Measurements from ENCODE around the gene CAMK1G. TPM values are rescaled to one million over a fixed set of nuclear protein-coding genes. Genes with fewer than 3 reads are reported as not detected.

CAMK1G gene
- total RNA-seq, 1 experiment from 2014 or later, result not detected

DNA sequence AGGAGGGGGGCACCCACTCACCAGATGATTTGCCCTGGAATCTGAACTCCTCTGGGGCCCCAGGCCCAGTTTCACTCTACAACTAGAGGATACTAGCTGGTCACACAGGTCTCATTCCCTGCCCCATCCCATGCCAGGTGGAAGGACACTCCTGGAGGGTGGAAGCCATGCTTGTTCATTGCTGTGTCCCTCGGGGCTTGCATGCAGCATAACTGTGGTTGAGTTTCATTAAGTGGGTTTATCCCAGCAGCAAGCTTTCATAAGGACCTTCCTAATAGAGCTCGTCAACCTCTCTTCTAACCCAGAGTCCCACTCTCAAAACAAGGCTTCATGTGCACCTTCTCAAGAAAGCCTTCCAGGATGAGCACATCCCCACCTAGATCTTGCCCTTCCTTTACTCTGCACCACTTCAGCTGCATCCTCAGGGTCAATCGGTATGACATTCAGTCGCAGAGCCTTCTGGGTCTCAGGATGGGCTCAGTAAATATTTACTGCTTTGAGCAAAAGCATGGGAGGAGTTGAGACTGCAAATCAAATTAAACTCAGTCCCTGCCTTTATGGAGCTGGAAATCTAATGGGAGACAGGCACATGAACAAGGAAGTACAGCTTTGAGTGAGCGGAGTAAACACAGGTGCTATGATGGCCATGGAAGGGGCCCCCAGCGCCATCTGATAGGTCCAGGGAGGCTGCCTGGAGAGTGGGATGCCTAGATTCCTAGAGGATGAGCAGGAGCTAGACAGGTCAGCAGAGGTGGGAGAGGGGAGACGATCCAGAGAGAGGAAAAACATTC is 36.4 kb downstream of the CAMK1G start:
- no peak for DNase-seq (ENCODE audit: low spot score)

DNA sequence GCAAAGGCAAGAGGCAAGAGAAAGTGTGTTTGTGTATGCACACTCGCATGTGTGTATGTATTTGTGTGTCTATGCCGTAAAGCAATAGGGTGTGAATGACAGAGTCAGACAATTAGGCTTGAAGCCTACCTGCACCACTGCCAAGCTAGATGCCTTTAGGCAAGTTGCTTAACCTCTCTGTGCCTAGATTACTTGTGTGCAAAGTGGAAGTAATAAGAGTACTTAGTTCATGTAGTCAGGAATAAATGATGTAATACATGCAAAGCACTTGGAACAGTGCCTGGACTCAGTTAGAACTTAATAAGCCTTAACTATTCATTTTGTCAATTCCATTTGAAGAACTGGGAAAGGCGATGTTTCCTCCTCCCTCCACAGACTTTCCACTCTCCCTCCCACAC is 37.0 kb downstream of the CAMK1G start:
- DNase-seq (ENCODE audit: low spot score), result no peak

DNA sequence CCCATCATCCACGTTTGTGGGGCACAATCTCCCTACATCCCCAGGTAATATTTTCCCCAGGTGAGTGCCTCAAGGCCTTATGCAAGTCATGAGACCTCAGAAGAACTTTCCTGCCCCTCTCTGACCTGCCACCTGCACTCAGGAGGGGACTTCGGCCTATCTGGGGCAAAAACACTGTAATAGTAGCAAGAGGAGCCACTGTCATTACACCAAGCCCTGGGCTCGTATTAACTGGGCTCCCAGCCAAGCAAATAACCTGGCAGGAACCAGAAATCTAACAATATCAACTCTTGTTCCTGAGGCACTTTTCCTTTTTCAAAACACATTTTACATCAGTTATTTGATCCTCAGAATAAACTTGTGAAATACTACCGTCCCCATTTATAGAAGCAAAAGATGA is 37.8 kb downstream of the CAMK1G start:
- DNase-seq (ENCODE audit: low spot score), result no peak

DNA sequence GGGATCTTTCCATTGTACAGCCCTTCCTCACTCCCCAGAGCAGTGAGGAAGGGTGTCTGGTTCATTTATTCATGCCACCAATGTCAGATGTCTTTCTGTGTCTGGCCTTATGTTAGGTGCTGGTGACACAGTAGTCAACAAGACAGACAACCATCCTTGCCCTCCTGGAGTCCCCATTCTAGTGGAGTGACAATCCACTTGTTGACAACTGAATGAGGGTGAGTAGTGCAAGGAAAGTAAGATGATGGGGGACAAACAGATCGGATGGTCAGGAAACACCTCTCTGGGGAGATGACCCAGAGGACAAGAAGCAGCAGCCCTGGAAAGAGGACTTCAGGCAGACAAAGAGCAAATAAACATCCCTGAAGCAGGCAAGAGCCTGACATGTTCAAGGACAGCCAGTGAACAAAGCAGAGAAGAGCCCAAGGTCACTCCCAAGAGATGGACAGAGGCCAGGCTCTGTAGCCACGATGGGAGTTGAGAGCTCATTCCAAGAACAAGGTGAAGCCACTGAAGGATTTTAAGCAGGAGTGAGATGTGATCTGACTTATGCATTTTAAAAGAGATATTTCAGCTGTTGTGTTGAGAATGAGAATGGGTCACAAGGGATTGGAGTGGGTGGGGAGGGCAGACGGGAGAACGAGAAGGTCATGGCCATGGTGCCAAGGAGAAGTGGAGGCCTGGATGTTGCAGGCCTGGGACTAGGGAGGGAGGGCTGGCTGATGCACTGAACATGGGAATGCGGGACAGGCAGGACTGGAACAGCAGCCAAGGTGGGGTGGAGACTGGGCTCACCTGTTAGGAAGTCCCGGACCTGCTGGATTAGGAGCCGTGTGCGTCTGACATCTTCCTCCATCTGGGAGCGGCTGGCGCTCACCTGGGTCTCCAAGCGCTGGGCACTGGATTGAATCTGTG is 38.5 kb downstream of the CAMK1G start:
- no peak for DNase-seq (ENCODE audit: low spot score)

DNA sequence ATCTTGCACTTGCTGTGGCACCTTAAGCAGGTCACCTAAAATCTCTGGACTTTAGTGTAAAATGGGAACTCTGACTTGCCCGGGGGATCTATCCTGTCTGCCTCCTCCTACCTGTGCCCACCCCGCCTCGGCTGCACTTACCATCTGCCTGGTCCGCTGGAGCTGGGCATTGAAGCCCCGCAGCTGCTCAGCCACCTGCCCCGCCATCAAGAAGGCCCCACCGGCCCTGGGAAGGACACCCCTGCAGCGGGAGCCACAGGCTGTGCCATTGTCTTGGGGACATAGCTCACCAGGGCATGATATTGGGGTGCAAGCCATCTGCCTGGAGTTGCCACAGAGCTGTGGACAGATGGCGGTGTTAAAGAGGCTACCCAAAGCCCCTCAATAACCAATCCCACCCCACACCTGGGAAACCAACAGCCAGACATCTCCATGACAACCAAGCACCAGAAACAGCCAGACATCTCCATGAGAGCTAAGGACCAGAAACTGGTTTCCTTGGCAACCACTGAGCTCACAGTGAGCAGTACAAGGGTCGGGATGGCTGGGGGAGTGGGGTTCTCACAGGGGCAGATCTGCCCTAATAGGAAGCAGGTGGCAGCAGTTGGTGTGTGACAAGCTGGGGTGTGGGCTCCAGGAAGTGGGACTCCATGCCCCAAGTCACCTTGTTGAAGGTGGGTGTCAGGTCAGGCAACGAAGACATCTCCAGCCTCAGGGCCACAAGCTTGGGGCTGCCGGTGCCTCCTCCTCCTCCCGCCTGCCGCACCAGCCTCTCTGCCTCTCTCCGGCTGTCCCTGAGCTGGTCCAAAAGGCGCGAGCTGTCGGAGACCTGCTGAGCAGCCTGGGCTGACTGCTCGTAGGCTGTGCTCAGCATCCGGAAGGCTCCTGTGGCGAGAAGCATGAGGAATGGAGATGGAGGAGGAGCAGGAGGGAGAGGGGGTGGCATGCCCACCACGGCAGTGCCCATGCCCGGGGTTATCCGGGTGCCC is 39.6 kb downstream of the CAMK1G start:
- DNase-seq (ENCODE audit: low spot score), result no peak

DNA sequence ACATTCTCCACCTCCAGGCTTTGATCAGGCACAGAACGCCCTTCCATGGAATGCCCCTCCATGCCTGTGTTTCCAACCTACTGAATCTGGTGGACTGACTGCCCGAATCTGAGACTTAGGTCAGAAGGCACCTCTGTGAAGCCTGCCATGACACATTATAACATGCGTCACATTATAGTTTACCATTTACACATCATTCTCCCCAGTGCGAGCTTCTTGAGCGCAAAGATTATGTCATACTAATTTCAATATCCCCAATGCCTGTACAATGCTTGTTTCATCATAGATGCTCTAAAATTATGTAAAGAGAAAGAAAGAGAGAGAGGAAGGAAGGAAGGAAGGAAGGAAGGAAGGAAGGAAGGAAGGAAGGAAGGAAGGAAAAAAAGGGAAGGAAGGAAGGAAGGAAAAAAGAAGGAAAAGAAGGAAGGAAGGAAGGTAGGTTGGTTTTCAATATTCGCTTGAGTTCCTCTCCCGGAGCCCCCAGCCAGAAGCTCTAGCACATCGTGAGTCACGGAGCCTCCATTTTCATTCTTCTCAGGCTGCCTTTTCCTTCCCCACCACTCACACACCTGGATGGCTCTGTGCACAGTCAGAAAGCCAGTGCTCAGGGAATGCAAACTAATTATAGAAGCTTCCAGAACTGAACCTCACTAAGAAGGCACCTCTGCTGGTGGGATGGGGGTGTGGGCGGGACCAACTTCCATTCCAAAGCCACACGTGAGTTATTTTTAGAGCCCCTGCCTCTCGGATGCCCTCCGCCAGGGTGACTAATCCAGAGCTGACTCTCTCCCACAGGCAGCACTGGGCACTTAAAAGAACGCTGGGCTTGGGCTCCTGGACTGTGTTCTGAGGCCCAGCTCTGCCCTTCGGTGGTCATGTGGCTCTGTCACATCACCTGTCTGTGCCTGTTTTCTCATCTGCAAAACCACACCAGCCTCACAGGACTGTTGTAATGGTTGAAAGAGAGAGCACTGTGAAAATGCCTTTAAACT is 41.3 kb downstream of the CAMK1G start:
- no peak for DNase-seq (ENCODE audit: low spot score)

DNA sequence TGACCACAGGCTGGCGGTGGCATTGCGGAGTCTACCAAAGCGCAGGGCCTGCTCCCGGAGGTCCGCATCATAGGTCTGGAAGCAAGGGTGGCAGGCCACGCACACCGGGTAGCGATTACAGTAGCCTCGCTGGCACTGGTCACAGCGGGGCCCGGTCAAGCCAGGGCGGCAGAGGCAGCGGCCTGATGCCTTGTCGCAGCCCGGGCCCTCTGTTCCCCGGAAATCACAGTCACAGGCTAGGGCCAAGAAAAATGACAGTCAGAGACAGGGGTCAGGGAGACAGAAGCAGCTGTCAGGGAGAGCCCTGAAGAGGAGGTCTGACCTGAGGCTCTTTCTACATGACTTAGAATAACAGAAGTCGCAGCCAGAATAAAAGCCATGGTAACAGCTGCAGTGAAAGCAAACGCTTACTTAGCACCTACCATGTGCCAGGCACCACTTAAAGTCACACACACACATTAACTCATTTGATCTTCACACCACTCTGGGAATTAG is 42.3 kb downstream of the CAMK1G start:
- DNase-seq (ENCODE audit: low spot score), result no peak

DNA sequence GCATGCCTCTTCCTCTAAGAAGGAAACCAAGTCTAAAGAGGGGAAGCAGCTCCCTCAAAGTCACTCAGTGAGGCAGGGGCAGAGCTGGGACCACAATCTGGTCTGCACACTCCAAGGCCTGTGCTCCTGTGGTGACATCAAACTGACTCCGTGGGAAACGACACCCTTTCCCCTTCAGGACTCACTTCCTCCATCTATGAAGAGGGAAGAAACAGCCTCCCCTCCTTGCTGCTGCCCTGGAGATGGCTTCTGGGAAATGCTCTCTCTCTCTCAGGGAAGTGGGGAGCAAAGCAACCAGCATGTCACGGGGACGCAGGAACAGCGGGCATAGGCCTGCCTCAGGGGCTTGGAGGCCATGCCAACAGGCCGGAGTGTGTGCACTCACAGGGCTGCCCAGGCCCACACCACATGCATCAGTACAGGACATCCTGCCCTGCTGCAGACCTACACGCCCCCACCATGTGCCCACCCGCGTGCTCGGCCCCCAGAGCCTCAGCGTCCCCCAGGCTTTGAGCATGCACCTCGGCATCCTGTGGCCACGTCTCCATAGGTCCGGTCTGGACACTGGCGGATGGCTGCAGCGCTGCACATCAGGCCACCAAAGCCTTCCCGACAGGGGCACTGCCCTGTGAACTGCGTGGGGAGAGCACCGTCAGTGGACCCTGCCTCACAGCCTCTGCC is 43.0 kb downstream of the CAMK1G start:
- no peak for DNase-seq (ENCODE audit: low spot score)

DNA sequence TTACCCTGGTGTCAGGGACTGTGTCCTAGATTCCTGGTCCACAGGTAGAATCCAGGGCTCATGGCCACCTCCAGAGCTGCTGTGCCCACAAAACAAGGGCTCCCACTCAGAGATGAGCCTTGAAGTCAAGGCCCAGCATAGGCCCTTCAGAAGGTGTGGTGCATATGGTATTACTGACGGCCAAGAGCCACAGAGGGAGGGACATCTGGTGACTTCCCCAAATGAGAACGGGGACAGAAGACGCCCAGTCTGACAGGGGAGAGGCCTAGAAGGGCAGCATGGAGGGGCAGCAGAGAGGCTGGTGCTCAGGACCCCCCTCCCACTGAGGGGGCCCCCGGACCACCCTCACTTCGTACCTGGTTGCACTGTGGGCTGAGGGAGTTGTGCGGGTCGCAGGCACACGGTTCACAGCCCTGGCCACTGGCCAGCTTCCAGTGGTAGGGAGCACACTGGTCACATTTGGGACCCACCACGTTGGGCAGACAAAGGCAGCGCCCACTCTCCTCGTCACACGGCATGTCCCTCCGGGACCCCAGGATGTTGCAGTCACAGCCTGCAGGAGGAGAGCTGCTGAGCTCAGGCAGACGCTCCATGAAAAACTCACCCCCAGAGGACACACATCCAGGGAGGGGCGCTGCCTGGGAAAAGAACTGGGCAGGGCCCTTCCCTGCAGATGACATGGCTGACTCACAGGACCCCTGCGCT is 43.7 kb downstream of the CAMK1G start:
- DNase-seq (ENCODE audit: low spot score), result no peak

DNA sequence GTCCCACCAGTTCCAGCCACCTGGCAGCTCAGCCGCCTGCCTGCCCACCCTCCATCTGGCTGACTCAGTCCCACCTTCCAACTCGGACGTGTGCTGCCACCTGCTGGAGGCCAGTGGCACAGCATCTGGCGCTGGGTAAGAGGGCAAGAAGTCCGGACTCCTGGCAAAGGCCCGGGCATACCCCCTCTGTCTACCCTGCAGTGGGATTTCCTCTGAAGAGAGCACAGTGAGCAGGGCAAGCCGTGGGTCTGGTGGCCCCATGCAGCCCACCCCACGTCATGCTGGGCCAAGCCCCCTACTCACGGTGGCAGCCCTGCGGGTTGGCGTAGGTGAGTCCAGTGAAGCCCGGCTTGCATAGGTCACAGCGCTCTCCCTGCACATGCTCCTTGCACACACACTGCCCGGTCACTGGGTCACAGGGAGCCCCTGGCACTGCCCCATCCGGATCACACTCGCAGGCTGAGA is 44.2 kb downstream of the CAMK1G start:
- DNase-seq (ENCODE audit: low spot score), result peak; percentile 68

DNA sequence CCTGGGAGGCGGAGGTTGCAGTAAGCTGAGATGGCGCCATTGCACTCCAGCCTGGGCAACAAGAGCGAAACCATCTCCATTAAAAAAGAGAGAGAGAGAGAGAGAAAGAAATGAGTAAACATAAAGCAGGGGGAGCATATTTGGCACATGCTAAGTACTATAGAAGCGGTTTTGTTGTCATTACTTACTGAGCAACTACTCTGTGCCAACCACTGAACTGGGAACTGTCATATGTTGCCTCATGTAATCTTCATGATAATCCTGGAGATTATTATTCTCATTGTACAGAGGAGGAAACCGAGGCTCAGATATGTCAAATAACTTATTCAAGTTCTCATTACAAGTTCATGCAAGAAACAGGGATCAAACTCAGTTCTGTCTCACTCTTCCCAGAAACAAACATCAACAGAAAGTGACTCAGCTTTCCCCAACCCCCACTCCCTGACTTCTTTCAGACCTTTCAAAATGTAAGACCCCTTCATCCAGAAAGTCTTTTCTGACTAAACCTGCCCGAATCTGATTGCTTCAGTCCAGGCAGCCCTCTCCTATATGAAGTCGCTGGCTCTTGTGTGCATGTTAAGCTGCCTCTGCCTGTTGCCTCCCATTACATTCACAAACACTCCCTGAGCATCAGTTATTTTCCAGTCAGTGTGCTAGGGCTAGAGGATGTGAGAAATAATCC is 45.2 kb downstream of the CAMK1G start:
- no peak for DNase-seq (ENCODE audit: low spot score)

DNA sequence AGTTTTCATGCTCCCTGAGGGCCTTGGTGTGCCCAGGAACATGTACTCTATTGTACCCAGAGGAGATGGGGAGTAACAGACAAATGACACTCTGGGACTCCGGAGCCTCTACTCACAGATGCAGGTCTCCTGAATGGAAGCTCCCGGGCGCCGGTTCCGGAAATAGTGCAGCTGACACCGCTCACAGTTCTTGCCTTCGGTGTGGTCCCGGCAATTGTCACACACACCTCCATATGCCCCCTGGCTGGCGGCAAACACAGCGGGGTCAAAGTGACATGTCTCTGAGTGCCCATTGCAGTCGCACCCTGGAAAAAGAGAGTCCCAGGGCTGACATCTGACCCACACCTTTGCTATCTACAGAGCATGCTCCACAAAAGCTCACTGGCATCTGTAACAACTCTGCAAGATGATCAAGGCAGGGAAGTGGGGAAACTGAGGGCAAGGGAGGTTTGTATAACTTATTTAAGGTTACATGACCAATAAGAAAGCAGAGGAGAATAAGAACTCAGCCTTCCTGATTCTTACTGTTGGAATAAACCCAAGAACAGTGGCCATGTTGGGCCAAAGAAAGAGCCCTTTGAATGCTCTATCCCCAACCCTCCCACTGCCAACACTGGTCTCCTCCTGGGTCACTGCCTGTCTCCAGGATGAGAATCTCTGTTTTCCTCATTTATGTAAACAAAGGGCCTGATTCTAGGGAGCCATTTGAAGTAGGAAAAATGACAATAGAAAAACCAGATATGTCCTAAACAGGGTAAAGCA is 46.3 kb downstream of the CAMK1G start:
- DNase-seq (ENCODE audit: low spot score), result no peak

DNA sequence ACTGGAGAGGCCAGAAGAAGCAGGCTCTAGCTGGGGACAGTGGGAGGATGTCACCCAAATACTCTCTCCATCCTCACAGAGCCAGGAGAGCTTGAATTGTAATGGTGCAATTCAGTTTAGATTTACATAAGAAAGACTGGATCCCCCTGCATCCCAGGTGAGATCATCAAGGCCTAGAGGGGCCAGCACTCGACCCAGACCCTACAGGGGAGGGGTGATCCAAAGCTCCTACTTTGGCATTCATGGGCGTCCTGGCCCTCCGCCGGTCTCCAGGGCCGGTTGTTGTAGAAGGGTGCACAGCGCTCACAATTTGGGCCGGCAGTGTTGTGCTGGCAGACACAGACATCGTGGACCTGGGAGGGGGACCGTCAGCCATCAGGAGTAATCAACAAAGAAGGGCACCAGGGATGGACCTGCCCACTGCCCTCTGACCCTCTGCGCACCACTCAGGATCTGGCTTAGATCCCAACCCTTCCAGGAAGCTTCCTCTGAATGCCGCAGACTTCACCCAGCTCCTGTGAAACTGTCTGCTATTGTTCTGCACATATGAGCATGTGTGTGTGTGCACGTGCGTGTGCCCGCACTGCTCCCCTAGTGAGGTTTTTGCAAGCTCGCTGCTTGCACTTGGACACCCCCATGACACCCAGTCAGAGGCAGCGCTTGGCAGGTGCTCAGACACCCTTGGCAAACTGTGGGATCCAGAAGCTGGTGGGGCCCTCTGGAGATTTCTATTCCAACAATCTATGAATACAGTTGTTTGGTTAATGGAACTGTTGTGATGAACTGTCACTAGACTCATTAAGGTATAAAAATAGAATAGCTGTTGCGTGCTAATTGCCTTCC is 47.1 kb downstream of the CAMK1G start:
- DNase-seq (ENCODE audit: low spot score), result no peak

DNA sequence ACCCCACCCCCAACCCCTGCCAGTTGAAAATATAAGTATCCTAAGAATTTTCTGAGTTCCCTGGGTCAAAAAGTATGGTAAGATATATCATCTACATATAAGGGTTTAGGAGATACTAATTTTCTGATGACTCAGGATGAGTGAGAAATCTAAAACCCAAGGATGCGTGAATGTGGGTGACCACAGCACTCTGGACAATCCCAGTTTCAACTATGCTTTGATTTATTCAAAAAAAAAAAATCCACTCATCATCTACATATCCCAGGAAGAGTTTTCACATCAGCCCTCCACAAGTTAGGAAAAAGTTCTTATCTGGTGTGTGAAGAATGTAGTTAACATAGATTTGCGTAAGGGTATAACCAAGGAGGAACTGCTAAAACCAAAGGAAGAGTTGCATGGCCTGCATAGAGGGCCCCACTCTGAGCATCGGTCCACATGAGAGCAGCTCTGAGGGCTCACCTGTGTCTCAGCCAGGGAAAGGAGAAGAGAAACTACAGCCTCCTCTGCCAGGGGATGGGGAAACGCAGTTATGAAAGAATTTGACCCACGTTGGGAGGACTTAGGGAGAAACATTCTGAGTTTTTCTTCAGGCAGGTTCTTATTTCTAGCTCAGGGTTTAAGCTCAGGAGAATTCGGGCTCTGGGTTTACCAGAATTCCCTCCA is 50.0 kb downstream of the CAMK1G start:
- DNase-seq (ENCODE audit: low spot score), result no peak

DNA sequence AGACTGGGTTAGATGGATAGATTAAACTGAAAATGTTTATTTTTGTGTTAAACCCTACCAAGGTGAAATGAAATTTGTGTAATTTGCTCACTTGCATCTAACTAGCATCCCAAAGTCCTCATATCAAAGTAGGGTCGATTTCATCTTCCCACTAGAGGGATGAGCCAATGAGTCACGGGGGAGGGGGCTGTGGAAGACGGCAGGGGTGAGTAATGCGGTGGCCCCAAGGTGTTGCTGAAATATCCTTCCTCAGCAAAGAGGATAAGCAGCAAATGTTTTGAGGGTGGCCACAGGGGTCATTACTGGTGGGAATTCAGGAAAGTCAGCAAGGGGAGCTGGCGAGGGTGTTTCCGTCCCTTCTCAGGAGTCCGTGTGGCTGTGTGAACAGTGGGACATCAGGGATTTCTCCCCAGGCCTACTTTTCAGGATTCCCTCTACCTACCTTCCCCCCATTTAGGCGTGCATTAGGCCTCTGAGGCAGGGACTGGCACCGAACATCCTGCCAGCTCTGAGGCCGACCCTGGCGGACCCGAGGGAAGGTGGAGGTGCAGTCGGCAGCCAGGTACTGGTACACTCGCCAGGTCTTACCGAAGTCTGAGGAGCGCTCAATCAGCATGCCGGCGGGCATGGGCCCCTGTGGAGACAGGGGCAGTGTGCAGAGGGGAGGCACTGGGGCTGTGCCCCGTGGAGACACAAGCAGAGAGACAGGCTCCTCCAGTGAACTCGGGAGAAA is 50.7 kb downstream of the CAMK1G start:
- DNase-seq (ENCODE audit: low spot score), result no peak

All from H4 (cell line).